ENCODE measurements around the gene SLC26A9.

Gene SLC26A9

GRCh38 chr1:205945069-205945468 lies 1.8 kb upstream of the SLC26A9 start:
- DNase-seq = no peak

DNA sequence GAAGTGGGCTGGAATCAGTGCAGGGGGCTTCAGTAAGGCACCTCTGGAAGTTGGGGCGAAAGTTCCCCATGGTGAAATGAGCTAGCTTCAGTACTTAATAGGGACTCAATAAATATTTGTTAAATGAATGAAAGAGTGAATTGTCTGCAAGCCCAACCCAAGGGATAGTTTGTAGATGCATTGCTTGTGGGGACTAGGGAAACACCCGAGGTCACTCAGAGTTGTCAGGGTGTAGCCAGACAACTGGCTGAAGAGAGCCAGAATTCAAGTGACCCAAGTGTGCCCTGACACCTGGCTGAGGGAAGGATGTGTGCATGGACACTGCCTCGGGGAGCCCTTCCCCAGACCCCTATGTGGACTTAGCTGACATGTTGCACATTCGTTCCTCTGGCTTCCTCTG lies 1.3 kb upstream of the SLC26A9 start:
- no peak for DNase-seq

GRCh38 chr1:205942631-205943159 lies 561 bp downstream of the SLC26A9 start:
- no peak for DNase-seq

GRCh38 chr1:205940710-205941109 lies 2.5 kb downstream of the SLC26A9 start:
- DNase-seq = no peak

- peak; percentile 91 for DNase-seq
Measured at GRCh38 chr1:205939690-205940330, 3.4 kb downstream of the SLC26A9 start.

DNA sequence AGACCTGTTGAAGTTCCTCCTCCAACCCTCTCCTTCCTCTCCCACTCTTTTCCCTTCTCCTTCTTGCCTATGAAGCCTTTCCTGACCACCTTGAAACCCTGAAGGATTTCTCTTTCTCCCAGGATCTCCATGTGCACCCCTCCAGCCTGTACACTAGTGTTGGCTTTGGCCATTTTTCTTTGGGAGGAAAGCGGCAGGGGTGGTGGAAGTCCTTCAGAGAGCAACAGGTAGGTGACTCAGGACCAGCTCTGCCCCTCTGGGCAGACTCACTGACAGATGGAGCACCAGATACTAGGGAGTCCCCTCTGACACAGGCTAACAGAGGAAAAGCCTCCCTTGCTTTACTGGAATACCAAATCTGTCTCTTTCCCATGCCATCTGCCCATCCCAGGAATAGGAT lies 4.6 kb downstream of the SLC26A9 start:
- no peak for DNase-seq

DNA sequence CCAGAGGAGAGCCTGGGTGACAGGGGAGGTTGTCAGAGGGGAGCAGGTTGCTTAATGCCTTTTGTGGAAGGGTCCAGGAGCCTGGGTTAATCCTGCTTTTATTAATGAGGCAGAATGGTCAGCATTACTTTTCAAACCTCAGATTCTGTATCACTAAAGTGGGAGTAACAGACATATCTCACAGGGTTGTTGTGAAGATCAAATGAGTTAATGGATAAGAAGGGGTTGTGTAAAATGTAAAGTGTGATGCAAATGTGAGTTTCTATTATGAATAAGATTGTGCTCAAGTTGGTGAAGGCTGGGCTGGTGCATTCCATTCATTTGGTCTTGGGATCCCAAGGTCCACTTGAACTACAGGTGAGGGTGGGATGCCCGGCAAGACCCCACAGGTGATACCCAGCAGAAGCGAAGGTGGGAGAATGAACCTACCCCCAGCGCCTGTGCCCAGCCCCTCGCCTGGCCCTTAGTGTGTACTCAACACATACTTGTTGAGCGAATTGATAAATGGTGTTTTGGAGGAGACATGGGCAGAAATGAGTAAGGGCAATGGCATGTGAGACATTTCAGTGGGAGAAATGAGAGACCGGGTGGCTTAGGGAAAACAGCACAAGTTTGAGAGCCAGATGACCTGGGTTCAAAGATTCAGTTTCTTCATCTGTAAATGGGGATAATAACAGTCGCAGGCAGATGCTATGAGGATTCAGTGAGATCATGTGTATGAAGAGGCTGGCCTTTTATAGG lies 6.2 kb downstream of the SLC26A9 start:
- peak; percentile 37 for DNase-seq

GRCh38 chr1:205936311-205936710 lies 6.9 kb downstream of the SLC26A9 start:
- DNase-seq = no peak

GRCh38 chr1:205935869-205936268 lies 7.4 kb downstream of the SLC26A9 start:
- no peak for DNase-seq

- DNase-seq = no peak
Measured at GRCh38 chr1:205934788-205935187, 8.5 kb downstream of the SLC26A9 start.

- no peak for DNase-seq
Measured at GRCh38 chr1:205933671-205934618, 9.3 kb downstream of the SLC26A9 start.

- DNase-seq = no peak
Measured at GRCh38 chr1:205932776-205933175, 10.5 kb downstream of the SLC26A9 start.

DNA sequence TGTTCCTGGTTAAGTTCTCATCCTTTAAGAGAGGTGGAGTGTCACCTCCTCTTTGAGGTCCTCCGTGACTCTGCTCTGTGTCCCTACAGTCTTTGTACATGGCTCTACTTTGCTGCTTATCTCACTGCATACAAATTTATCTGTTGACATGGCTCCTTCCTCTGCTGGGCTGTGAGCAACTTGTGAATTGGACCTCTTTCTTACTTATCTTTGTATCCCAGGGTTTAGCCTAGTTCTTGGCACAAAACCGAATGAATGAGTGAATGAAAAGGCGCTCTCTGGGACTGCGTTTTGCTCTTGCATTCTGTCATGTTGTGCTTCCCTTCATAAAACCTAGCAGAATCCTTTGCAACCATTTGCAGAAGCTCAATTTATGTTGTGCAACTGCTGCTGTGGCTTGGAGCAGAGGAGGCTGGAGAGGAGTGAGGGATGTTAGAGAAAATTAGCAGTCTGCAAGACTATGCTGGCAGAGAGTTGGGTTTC lies 12.4 kb downstream of the SLC26A9 start:
- DNase-seq = no peak

DNA sequence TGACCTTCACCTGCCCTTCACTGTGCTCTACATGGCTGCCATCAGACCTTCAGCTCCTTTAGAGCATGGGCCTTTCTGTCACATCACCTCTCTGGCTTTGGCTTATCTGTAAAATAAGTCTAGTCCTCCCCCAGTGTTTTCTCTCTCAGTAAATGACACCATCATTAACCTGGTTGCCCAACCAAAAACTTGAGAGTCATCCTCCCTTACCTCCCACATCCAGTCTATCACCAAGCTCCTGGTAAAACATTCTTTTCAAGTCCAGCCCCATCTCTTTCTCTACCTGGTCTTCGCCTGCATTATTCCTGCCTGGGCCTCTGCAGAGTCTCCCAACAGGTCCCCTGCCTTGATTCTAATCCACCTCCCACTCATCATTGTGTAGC lies 13.1 kb downstream of the SLC26A9 start:
- no peak for DNase-seq

- DNase-seq = no peak
Measured at GRCh38 chr1:205929496-205930194, 13.6 kb downstream of the SLC26A9 start.

- no peak for DNase-seq
Measured at GRCh38 chr1:205928317-205928716, 14.9 kb downstream of the SLC26A9 start.

- DNase-seq = no peak
Measured at GRCh38 chr1:205927676-205928075, 15.6 kb downstream of the SLC26A9 start.

DNA sequence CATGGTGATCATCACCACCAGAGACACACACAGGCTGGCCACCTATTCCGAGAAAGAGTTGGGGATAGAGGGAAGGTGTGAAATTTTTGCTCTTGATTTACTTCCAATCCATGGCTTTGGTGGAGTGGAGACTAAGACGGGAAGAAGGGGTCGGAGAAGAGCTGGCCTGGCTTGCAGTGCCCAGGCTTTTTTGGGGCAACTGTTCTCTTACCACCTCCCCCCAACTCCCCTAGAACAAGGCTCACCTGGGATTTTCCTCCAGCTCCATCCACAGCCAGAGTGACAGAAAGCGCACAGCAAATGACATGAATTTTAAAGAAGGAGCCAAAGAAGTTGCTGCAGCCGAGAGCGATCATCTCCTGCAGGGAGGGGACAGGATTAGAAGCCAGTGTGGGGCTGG lies 16.0 kb downstream of the SLC26A9 start:
- DNase-seq = no peak

GRCh38 chr1:205926636-205927035 lies 16.6 kb downstream of the SLC26A9 start:
- no peak for DNase-seq

DNA sequence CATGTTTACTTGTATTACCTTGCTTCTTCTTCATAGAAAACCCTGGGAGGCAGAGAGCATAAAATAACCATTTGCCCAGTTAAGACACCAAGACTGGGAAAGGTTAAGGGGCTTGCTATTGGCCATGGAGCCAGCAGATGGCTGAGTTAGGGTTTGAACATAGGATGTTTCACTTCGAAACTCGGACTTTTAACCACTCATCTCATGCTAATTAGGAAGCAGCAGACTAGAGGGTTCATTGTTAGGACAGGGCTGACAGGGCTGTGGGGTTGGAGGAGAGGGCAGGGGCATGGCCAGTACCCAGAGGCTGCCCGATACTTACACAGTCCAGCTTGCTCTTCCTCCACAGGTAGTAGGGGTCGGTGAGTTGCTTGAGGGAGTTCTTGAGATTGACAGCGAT lies 17.0 kb downstream of the SLC26A9 start:
- DNase-seq = no peak

DNA sequence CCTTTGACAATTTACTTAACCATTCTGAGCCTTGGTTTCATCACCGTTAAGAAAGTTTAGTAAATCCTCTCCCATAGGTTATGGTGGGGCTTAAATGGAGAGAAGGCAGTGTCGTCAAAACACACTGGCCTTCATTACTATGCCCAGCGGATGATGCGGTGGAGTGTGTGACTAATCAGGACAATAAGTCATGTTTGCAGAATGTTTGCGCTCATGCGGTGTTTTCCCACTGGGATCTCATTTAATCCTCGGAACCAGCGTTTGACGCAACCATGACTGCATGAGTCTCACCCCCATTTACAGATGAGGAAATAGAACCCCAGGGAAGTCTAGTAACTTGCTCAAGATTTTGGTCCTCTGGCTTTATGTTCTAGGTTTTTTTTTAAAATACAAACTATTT lies 17.5 kb downstream of the SLC26A9 start:
- no peak for DNase-seq

GRCh38 chr1:205924460-205924790 lies 18.8 kb downstream of the SLC26A9 start:
- DNase-seq = no peak

Measured in NCI-H1436 (cell line).